Activated naive CD8-positive, alpha-beta T cell treated with anti-CD3 and anti-CD28 coated beads, Interleukin-2, amount 50 U/mL, for 16 hours (primary cell): ENCODE measurements around the gene PODXL2.
"Not testable (repeated sequence)": the region's sequence is repeated elsewhere in the genome, so short reads cannot be mapped to it uniquely, and the experiment has no call there.

Source experiments
- DNase-seq: peaks from one replicate; pipeline ENCODE4 v3.0.0-alpha.2; 2020; ENCODE audit warnings: low read depth, low spot score

Gene PODXL2

DNA sequence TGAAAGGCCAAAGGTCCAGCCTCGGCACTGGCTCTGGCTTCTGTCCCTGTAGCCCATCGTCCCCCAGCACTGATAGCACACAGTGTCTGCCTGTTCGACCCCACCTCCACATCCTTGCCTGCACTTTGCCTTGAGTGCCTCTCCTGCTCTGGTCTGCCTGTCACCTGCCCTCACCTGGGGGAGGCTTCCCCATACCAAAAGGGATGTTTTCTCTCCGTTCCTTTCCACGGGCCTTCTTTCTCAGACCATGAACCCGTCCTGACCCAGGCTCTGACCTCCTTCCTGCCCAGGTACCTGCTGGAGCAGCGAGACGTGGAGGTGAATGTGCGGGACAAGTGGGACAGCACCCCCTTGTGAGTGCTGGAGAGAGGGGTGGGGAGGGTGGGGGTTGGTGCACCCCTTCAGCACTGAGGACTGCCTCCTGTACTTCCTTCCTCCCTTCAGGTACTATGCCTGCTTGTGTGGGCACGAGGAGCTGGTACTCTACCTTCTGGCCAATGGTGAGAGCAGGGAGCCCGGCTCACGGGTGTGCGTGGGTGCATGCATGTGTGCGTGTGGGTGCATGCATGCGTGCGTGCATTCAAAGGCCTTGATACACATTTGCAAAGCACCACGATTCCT lies 45.2 kb downstream of the PODXL2 start:
- no peak for DNase-seq

DNA sequence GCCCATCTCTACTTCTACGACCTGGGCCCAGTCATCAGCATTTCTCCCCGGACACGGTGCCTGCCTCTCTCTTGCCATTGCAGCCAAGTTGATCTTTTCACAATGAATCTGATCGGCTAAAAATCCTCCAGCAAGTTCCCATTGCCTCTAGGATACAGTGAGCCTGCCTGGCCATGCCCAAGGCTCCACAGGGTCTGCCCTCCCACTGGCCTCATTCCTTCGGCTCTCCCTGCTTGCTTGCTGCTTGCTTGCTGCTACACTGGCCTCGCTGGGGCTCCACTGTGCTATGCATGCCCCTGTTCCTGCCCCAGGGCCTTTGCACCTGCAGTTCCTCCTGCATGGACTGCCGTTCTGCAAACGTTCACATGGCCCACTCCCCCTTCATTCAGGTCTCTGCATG lies 45.8 kb downstream of the PODXL2 start:
- no peak for DNase-seq

DNA sequence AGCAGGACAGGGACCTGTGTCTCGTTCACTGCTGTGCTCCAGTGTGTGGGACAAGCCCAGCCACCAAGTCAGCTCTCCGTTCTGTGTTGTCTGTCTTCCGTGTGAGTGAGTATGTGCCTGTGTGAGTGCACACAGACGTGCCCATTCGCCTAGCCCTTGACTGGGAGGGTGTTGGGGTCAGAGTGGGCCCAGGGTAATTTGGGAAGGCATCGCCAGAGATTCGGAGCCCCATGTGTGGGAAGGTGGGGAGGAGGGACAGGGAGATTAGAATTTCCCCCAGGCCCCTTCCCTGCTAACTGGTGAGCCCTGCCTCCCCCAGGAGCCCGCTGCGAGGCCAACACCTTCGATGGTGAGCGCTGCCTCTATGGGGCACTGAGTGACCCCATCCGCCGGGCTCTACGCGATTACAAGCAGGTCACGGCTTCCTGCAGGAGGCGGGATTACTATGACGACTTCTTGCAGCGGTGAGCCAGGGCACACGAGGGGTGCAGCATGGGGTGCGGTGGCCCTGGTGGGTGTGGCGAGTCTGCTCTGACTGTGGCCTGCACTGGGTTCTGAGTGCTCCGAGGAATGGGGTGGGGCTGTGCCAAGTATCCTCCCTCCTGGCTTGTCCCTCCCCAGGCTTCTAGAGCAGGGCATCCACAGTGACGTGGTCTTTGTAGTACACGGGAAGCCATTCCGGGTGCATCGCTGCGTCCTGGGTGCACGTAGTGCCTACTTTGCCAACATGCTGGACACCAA lies 46.8 kb downstream of the PODXL2 start:
- no peak for DNase-seq

DNA sequence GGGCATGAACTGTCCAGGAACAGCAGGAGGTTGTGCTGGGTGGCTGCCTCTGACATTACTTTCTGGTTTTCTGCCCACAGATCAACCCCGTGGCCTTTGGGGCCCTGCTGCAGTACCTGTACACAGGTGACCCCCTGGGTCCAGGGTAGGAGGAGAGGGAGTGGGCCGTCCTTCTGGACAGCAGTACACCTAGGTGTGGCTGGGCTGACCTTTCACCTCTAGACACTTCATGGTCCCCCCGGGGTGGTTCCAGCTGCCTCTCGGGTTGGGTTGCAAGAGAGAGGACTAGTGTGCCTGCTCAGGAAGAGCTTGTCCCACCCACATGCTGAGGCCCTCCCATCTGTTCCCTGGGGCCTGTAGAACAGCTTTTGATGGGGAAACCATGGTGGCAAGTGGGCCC lies 47.5 kb downstream of the PODXL2 start:
- DNase-seq = no peak

DNA sequence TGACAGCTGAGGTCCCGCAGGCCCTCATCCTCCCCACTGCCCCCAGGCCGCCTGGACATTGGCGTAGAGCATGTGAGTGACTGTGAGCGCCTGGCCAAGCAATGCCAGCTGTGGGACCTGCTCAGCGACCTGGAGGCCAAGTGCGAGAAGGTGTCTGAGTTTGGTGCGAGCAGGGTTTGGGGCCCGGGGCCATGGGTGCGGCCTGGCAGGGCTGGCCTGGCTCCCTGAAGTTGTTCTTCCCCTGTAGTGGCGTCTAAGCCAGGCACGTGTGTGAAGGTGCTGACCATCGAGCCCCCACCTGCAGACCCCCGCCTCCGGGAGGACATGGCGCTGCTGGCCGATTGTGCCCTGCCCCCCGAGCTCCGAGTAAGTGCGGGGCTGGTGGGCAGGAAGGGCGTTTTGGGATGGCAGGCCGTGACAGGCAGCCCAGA lies 48.0 kb downstream of the PODXL2 start:
- no peak for DNase-seq

DNA sequence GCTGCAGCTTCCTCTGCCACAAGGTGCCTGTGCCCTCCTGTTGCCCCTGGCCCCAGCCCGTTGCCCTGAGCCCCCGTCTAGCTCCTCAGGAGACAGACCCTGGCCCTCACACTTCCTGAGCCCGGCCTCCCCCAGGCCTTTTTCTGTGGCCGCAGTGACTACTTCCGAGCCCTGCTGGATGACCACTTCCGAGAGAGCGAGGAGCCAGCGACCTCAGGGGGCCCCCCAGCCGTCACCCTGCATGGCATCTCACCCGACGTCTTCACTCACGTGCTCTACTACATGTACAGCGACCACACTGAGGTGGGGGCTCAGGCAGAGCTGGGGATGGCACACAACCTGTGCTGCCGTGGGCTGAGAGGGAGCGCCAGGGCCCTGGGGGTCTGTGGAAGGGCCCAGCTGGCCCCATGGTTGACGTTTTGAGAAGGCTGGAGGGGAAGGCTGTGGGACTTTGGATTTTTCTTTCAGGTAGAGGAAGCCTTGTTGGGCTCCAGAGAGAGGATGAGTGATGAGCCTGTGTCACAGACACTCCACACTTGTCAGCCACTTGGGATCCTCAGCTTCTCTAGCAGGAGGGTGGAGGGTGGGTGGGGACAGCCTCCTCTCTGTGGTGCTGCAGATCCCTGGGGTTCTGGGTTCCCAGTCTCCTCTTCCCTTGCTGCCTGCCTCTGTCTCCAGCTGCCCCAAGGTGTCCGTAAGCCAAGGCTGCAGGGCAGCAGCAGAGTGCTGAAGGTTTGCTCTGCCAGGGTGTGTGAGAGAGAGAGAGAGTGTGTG lies 48.7 kb downstream of the PODXL2 start:
- DNase-seq = no peak

DNA sequence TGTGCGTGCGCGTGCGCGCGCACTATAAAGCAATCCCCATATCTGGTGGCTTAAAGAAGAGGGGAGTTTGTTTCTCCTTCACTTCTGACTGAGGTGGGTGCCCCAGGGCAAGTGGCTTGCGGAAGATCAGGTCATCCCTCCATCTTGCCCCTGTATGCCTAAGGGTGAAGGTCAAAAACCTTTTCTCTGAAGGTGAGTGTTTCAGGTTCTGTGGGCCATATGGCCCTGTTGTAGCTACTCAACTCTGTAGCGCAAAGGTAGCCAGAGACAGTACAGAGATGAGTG lies 49.3 kb downstream of the PODXL2 start:
- no peak for DNase-seq

DNA sequence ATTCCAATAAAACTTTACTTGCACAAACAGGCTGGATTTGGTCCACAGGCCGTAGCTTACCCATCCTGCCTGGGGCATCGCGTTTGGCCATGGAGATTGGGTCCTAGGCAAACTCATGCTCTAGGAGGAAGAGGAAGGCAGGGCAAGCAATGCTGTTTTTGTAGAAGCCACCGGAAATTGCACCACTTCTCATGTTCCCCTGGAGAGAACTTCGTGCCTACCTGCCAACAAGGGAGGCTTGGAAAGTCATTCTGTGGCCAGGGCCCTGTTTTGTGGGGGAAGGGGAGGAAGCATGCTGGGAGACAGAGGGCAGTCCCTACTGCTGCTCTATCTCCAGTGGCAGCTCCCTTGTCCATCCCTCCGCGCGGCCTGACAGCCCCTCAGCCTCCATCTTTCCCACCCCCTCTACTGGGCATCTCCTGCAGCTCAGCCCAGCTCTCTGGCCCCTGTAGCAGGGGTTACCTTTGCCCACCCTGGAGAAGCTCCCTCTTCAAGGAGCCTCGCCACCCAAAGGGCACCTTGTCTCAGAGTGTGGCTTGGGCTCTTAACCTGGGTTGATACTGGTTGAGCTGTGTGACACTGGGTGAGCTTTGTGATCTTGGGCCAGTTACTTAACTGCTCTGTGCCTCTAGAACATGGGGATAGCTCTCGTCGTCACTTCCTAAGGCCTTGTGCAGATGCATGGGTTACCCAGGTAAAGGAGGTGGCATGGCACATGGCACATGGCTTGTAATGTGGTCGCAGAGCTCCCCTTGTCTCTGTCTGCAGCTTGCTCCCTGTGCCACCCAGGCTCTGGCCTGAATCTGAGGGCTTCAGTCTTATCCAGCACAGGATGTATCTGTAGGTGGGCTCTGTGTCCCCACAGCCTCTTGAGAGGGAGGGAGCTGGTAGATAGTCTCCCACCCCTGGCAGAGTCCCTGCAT lies 49.9 kb downstream of the PODXL2 start:
- DNase-seq = no peak

DNA sequence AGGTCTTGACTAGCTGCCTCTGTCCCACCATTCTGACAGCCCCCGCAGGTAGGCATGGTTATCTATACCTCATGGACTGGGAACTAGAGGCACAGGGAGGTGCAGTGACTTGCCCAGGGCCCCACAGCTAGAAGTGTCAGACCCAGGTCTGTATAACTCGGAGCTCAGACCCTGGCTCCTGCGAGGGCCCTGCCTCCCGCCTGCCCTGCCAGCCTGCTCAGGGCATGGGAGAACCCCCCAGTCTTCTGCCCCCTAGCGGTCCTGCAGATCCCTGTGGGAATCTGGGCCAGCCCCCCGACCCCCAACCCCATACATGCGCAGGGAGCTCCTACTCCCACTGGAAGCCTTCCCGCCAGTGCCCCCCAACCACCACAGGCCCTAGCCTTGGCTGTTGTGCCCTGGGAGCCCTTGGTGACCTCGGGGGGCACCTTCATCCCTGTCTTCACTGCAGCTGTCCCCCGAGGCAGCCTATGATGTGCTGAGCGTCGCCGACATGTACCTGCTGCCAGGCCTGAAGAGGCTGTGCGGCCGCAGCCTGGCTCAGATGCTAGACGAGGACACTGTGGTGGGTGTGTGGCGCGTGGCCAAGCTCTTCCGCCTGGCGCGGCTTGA lies 50.7 kb downstream of the PODXL2 start:
- DNase-seq = no peak

DNA sequence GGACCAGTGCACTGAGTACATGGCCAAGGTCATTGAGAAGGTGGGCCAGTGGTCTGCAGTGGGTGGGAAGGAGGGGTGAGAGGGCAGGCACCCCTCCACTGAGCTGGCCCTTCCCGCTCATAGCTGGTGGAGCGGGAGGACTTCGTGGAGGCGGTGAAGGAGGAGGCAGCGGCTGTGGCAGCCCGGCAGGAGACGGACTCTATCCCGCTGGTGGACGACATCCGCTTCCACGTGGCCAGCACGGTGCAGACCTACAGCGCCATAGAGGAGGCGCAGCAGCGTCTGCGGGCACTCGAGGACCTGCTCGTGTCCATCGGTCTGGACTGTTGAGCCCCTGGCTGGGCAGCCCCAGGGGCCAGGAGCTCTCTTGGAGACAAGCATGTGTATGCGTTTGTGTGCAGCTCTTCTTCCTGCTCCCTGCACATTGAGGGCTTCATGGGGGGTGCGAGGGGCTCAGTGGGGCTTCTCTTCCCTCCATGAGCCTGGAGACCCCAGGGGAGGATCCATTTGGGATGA lies 51.2 kb downstream of the PODXL2 start:
- DNase-seq = no peak

DNA sequence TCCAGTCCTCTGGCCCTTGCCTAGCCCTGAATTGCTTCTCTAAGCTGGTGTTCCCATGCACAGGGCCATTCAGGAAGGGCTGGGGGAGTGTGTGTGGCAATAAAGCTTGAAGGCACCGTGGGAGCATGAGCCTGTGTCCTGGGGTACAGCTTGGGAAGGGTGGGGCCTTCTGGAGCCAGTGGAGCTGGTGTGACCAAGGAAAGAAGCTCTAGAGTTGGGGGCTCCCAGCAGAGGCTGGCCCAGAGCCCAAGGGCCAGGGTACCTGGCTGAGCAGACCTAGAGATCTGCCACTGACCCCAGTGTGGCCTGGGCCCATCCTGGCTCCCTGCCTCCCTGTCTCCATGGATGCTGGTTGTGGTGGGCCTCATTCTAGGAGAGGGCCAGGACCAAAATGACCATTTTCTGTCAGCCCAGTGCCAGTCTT lies 51.8 kb downstream of the PODXL2 start:
- DNase-seq = no peak

DNA sequence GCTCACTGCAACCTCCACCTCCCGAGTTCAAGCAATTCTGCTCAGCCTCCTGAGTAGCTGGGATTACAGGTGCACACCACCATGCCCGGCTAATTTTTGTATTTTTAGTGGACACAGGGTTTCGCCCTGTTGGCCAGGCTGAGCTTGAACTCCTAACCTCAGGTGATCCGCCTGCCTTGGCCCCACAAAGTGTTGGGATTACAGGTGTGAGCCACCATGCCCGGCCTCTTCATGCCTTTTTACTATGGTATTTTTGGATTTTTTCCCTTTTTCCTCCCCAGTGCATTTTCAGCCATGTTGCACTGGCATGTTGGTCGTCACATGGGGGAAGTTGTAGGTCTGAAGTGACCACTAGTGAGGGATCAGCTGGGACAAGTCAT lies 53.2 kb downstream of the PODXL2 start:
- DNase-seq = not testable (repeated sequence)

DNA sequence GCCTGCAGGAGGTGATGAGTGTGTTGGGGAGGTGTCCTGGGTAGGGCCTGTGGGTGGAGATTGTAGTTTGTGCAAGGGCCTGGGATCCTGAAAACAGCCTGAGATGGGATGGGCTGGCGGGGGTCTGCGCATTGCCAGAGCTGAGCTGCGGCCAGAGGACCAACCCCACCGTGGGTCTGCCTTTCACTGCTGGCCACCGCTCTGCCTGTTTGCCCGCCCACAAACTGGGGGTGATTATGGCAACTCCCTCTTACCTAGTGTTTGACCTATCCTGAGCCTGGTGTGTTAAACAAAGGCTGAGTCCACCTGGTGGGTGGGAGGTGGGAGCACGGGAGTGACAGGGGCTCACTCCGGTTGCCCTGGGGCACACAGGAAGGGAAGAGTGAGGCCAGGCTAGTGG lies 53.6 kb downstream of the PODXL2 start:
- no peak for DNase-seq

DNA sequence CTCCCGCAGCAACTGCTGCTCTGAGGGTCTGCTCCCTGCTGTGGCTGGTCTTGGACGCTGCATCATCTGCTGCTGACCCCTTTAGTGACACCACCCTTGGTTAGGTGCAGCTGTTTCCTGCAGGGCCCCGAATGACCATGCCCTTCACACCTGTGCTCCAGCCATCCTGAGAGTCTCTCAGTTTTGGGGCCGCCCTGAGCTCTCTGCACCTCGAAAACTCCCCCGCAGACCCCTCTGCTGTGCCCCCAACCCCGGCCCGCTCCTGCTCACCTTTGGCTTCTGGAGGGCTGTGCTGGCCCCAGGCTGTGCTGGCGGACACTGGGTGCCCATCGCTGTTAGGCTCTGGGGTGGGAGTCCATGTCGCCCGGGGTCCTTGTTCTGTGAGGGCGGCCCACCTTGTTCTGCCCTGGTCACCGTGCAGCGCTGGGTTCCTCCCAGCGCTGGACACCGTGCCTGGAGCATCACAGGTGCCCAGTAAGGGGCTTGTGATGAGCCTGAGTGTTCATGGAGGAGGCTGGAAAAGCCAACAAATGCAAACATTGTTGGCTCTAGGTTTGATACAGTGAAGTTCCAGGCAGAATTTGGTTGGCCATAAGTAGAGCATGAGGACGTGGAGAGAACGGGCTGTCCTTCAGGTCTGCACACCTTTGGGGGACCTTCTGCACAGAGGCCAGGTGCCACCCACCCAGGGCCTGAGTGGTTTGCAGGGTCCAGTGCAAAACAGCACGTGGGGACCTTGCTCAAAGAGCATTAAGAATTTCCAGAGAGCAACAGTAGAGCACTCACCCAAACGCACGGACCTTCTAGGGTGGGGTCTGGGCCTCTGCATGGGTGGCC lies 56.1 kb downstream of the PODXL2 start:
- DNase-seq = no peak

DNA sequence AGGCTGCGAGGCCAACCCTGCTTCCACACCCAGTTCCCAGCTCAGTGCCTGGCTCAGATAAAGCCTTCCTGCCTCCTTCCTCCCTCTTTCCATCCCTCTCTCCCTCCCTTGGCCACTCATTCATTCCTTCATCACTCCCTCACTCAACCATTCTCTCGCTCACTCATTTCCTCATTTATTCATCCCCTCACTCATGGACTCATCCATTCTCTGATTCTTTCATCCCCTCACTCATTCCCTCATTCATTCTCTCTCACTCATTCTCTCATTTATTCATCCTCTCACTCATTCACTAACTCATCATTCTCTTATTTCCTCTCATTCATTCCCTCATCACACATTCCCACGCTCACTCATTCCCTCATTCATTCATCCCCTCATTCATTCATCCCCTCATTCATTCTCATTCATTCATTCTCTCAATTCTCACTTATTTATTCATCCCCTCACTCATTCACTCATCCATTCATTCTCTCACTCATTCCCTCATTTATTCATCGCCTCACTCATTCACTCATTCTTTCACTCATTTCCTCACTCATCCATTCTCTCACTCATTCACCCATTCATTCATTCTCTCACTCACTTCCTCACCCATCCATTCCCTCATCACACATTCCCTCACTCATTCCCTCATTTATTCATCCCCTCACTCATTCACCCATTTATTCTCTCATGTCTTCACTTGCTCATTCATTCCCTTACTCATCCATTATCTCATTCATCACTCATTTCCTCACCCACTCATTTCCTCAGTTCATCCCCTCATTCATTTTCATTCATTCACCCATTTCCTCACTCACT lies 56.9 kb downstream of the PODXL2 start:
- no peak for DNase-seq

DNA sequence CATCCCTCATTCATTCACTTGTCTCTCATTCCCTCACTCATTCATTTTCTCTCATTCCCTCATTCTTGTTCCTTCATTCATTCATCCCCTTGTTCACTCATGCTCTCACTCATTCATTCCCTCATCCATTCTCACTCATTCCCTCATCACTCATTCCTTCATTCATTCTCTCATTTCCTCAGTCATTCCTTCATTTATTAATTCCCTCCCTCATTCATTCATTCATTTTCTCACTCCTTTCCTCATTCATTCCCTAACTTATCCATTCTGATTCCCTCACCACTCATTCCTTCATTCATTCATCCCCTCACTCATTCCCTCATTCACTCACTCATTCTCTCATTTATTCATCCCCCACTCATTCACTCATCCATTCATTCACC lies 57.5 kb downstream of the PODXL2 start:
- DNase-seq = no peak

DNA sequence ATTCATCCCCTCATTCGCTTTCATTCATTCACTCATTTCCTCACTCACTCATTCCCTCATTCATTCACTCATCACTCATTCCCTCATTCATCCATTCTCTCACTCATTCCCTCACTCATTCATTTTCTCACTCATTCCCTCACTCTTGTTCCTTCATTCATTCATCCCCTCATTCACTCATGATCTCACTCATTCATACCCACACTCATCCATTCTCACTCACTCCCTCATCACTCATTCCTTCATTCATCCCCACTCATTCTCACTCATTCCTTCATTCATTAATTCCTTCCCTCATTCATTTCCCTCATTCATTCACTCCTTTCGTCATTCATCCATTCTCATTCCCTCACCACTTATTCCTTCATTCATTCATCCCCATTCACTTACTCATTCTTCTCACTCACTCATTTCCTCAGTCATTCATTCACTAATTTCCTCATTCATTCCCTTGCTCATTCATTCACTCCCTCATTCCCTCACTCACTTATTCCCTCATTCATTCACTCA lies 58.3 kb downstream of the PODXL2 start:
- DNase-seq = no peak

DNA sequence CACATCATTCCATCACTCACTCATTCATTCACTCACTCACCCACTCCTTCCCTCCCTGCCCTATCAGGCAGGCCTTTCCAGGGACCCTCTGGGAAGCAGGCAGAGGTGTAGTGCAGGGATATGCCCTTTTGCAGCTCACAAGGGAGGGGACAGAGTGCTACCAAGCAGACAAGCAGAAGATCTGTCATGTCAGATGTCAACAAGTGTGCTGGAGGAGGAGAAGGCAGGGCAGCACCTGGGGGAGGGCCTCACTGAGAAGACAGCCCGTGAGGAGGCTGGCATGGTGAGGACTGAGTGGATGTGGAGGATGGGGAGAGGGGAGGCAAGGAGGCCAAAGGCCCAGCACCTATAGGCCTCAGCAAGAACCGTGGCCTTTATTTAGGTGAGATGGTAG lies 59.0 kb downstream of the PODXL2 start:
- DNase-seq = no peak
